Activated effector memory CD4-positive, alpha-beta T cell treated with anti-CD3 and anti-CD28 coated beads, Interleukin-2, amount 50 U/mL, for 16 hours (primary cell): ENCODE results near the gene VRK1.
"Not testable (repeated sequence)": the region's sequence is repeated elsewhere in the genome, so short reads cannot be mapped to it uniquely, and the experiment has no call there.

Experiments used
- DNase-seq: peaks from one replicate; pipeline ENCODE4 v3.0.0-alpha.2; 2020

VRK1 gene

GRCh38 chr14:96796851-96797581 is at the start of gene VRK1:
Gene VRK1 (plus strand): TSS chr14:96797382. CDS start chr14:96833472, 36,090 bp downstream.
- peak; percentile 98 for DNase-seq

GRCh38 chr14:96747608-96748007 is 49.6 kb upstream of the VRK1 start:
- no peak for DNase-seq

GRCh38 chr14:96748362-96748761 is 48.8 kb upstream of the VRK1 start:
- no peak for DNase-seq

- DNase-seq, result no peak
Measured at GRCh38 chr14:96751505-96751904, 45.7 kb upstream of the VRK1 start.

GRCh38 chr14:96752125-96752524 is 45.1 kb upstream of the VRK1 start:
- no peak for DNase-seq

GRCh38 chr14:96752594-96752993 is 44.6 kb upstream of the VRK1 start:
- DNase-seq, result no peak

- no peak for DNase-seq
Measured at GRCh38 chr14:96754162-96754844, 42.9 kb upstream of the VRK1 start.

GRCh38 chr14:96754845-96755184 is 42.4 kb upstream of the VRK1 start:
- DNase-seq, result no peak

- DNase-seq, result no peak
Measured at GRCh38 chr14:96756745-96757144, 40.4 kb upstream of the VRK1 start.

GRCh38 chr14:96757456-96757855 is 39.7 kb upstream of the VRK1 start:
- DNase-seq, result no peak

- no peak for DNase-seq
Measured at GRCh38 chr14:96761066-96761465, 36.1 kb upstream of the VRK1 start.

- no peak for DNase-seq
Measured at GRCh38 chr14:96762650-96763049, 34.5 kb upstream of the VRK1 start.

- DNase-seq, result no peak
Measured at GRCh38 chr14:96764012-96764411, 33.2 kb upstream of the VRK1 start.

GRCh38 chr14:96765205-96765604 is 32.0 kb upstream of the VRK1 start:
- DNase-seq, result not testable (repeated sequence)

GRCh38 chr14:96772929-96773328 is 24.3 kb upstream of the VRK1 start:
- DNase-seq, result no peak

GRCh38 chr14:96776791-96777190 is 20.4 kb upstream of the VRK1 start:
- DNase-seq, result no peak

GRCh38 chr14:96780500-96780899 is 16.7 kb upstream of the VRK1 start:
- no peak for DNase-seq

GRCh38 chr14:96781371-96781770 is 15.8 kb upstream of the VRK1 start:
- no peak for DNase-seq

- DNase-seq, result no peak
Measured at GRCh38 chr14:96782436-96782835, 14.7 kb upstream of the VRK1 start.

- DNase-seq, result no peak
Measured at GRCh38 chr14:96783043-96783914, 13.9 kb upstream of the VRK1 start.

GRCh38 chr14:96783915-96784224 is 13.3 kb upstream of the VRK1 start:
- no peak for DNase-seq

- DNase-seq, result no peak
Measured at GRCh38 chr14:96790186-96790585, 7.0 kb upstream of the VRK1 start.

GRCh38 chr14:96790706-96791105 is 6.5 kb upstream of the VRK1 start:
- DNase-seq, result no peak

GRCh38 chr14:96792003-96792402 is 5.2 kb upstream of the VRK1 start:
- no peak for DNase-seq
